Heart left ventricle (tissue), 16 donors: ENCODE measurements around the gene SPATA22. TPM values are rescaled to one million over a fixed set of nuclear protein-coding genes. Genes with fewer than 3 reads are reported as not detected.
A peak's percentile ranks its signal among the peaks of the same experiment; 100 is the strongest.
"Not testable (repeated sequence)": the region's sequence is repeated elsewhere in the genome, so short reads cannot be mapped to it uniquely, and the experiment has no call there.

Source experiments
- ATAC-seq, 4 donors: fragments of 200-7000 bp; cut with Tn5 transposase; one replicate each; pipeline ENCODE4 v1.9.1; 2020 to 2022; ENCODE audit warnings: moderate library complexity in 4 of 4, mild to moderate bottlenecking in 3 of 4, moderate number of reproducible peaks in 1 of 4
- DNase-seq, 5 donors: peaks; one replicate each; pipeline ENCODE4 v3.0.0-alpha.2; 2020
- H3K27ac ChIP-seq, 12 donors: fragments of 200-600 bp; sonication (generic) in 4 of 12; one replicate each; pipeline versions ENCODE4 v1.5.0 to v1.8.0; 2016 to 2022; ENCODE audit warnings: mild to moderate bottlenecking in 2 of 12
- H3K27me3 ChIP-seq, 9 donors: fragments of 200-600 bp; sonication (generic) in 2 of 9; one replicate each; pipeline versions ENCODE4 v1.5.1 to v1.8.0; 2016 to 2022; ENCODE audit warnings: mild to moderate bottlenecking in 3 of 9
- H3K36me3 ChIP-seq, 9 donors: fragments of 200-600 bp; sonication (generic) in 2 of 9; one replicate each; pipeline versions ENCODE4 v1.5.0 to v1.8.0; 2018 to 2022; ENCODE audit warnings: mild to moderate bottlenecking in 2 of 9
- H3K4me1 ChIP-seq, 12 donors: fragments of 200-600 bp; sonication (generic) in 4 of 12; one replicate each; pipeline versions ENCODE4 v1.5.0 to v1.8.0; 2016 to 2022; ENCODE audit warnings: mild to moderate bottlenecking in 3 of 12
- H3K4me3 ChIP-seq, 12 donors: fragments of 200-600 bp; sonication (generic) in 4 of 12; one replicate each; pipeline versions ENCODE4 v1.5.0 to v1.8.0; 2017 to 2022; ENCODE audit warnings: mild to moderate bottlenecking in 9 of 12, moderate library complexity in 4 of 12
- H3K9me3 ChIP-seq, 12 donors: fragments of 200-600 bp; sonication (generic) in 4 of 12; one replicate each; pipeline versions ENCODE4 v1.5.0 to v1.8.0; 2016 to 2022; ENCODE audit warnings: mild to moderate bottlenecking in 1 of 12
- POLR2A ChIP-seq, 2 donors: fragments of 450-650 bp; IDR thresholded peaks; one replicate each; pipeline ENCODE4 v1.6.1; 2017; ENCODE audit warnings: antibody characterized with exemption in 2 of 2, mild to moderate bottlenecking in 2 of 2, moderate library complexity in 2 of 2
- WGBS, 4 donors: extraction: QIAGEN DNeasy Blood & Tissue Kit in 2 of 4; methylation state at CpG; one replicate each; pipeline versions ENCODE4 v1.1.5 to v1.1.7; 2013 to 2018; 5-methylcytosine and 5-hydroxymethylcytosine counted together
- intact Hi-C, 10 donors: fragments of 100-400 bp; cut with DNase I; formaldehyde crosslinking; loops; one replicate each; pipeline versions ENCODE4 v1.11.1 to v1.14.2; 2022
- long read RNA-seq, 3 donors: library from polyadenylated mRNA; unstranded; transcript quantifications; one replicate each; pipeline ENCODE4 v2.0.0, GENCODE V29; 2020 to 2021
- polyA plus RNA-seq, 2 donors: library from polyadenylated mRNA; stranded (reverse); fragments of 200-250 nt; gene quantifications; one replicate each; pipeline ENCODE4 v1.2.3, GENCODE V29; 2013
- total RNA-seq, 9 donors: library from RNA; depleted of rRNA in 2 of 9; stranded (reverse); fragments of >200 nt in 2 of 9; fragmentation: NEBNext Ultra II Directional in 3 of 9; extraction: Animal tissue kit (Norgen Biotek cat#: 25700) in 3 of 9; gene quantifications; one replicate each; pipeline versions ENCODE4 v1.1.0 to v1.2.4, GENCODE V29; 2016 to 2023
- TF ChIP-seq, protein P1 (sequence below), 12 donors: fragments of 200-600 bp; sonication (generic) in 4 of 12; IDR thresholded peaks; one replicate each; pipeline versions ENCODE4 v1.5.0 to v1.8.0; 2018 to 2022; ENCODE audit warnings: antibody characterized with exemption in 12 of 12, mild to moderate bottlenecking in 5 of 12
- donor health status: ischemic (EF 13 %, LVEDD 7.1; RV severe dilation, severe dysfunction).
- donor health status: healthy with polysubstance abuse.
- donor health status: DM: no; HTN: yes; CAD: no.
- donor health status: DM: no; HTN: no; CAD: no.
- donor health status: ischemic (EF 25% LVEDD 6.9; RV normal size, moderate dysfunction).
- donor health status: ischemic (EF 25% LVEDD 5.7; RV mildly dilated, moderate dysfunction).
- donor health status: healthy.
- donor health status: DM: yes; HTN: yes; CAD: no.
- donor health status: ischemic (EF 35%, LVEDD 5.7; RV mildly dilated, moderate dysfunction).
- donor health status: nonischemic (EF 11% LVEDD 7.7; RV severe dilation, severe dysfunction).
- donor health status: DM: yes; HTN: yes; CAD: no.
- donor health status: PGD.
- donor health status: ischemic (EF 29% LVEDD 5.4; RV normal size, mild dysfunction).
- donor health status: nonischemic (EF 23%, LVEDD 6.1; RV moderate dilation, normal function).

Gene SPATA22, protein sequence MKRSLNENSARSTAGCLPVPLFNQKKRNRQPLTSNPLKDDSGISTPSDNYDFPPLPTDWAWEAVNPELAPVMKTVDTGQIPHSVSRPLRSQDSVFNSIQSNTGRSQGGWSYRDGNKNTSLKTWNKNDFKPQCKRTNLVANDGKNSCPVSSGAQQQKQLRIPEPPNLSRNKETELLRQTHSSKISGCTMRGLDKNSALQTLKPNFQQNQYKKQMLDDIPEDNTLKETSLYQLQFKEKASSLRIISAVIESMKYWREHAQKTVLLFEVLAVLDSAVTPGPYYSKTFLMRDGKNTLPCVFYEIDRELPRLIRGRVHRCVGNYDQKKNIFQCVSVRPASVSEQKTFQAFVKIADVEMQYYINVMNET
- total RNA-seq (under 1 TPM in 5 of 9 donors, not detected in 4; 0.16 to 0.72 (median 0.44) TPM), polyA plus RNA-seq (under 1 TPM in 1 of 2 donors, not detected in 1; 0.23 TPM)
- long read RNA-seq, donor 1, partial matches to known transcripts = 0 of 1 reads
- long read RNA-seq, donor 1, other reads (novel, unspliced or antisense) = 1 of 1 reads
- long read RNA-seq, donor 2, partial matches to known transcripts = 0 of 1 reads
- long read RNA-seq, donor 2, other reads (novel, unspliced or antisense) = 1 of 1 reads
- long read RNA-seq, donor 3 = 0 reads

GRCh38 chr17:3471599-3471998, at the start of gene SPATA22:
Gene SPATA22 (minus strand): TSS chr17:3471819. CDS start chr17:3469325, 2,494 bp downstream.
- Histone ChIP-seq H3K36me3 (no peaks in the 10 kb centered on the region), H3K9me3 (no peaks in the 10 kb centered on the region), H3K4me3 (no peak within 1 kb of the TSS), H3K27me3 (no peaks in the 10 kb centered on the region), H3K4me1 (peaks cover 0 to 13% (median 0%) of the 10 kb centered on the region in 12 donors), H3K27ac (no peak within 1 kb of the TSS)
- TF ChIP-seq, protein P1, sequence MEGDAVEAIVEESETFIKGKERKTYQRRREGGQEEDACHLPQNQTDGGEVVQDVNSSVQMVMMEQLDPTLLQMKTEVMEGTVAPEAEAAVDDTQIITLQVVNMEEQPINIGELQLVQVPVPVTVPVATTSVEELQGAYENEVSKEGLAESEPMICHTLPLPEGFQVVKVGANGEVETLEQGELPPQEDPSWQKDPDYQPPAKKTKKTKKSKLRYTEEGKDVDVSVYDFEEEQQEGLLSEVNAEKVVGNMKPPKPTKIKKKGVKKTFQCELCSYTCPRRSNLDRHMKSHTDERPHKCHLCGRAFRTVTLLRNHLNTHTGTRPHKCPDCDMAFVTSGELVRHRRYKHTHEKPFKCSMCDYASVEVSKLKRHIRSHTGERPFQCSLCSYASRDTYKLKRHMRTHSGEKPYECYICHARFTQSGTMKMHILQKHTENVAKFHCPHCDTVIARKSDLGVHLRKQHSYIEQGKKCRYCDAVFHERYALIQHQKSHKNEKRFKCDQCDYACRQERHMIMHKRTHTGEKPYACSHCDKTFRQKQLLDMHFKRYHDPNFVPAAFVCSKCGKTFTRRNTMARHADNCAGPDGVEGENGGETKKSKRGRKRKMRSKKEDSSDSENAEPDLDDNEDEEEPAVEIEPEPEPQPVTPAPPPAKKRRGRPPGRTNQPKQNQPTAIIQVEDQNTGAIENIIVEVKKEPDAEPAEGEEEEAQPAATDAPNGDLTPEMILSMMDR (IDR thresholded peaks at IDR 0.05) = no peak
- no peak for TF ChIP-seq POLR2A (IDR thresholded peaks at IDR 0.05)
- intact Hi-C loops = no loop called here
- ATAC-seq (no peak), DNase-seq (no peak)
- 93 to 97% (median 96%) methylated on average over 38 of the region's 38 CpGs for WGBS, 4 donors

DNA sequence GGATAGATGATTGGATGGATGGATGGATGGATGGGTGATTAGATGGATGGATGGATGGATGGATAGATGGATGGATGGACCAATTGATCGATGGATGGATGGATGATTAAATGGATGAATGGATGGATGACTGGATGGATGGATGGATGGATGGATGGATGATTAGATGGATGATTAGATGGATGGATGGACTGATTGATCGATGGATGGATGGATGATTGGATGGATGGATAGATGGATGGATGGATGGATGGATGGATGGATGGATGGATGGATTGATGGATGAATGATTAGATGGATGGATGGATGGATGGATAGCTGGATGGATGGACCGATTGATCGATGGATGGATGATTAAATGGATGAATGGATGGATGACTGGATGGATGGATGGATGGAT, 47.9 kb upstream of the SPATA22 start:
- H3K27ac ChIP-seq, intact Hi-C loops, H3K9me3 ChIP-seq, H3K4me3 ChIP-seq, ATAC-seq, DNase-seq, H3K4me1 ChIP-seq, H3K27me3 ChIP-seq, H3K36me3 ChIP-seq: not testable (repeated sequence)
- WGBS, 4 donors = 89 to 97% (median 93%) methylated on average over 4 of the region's 4 CpGs

- intact Hi-C loops = no loop called here
- Histone ChIP-seq H3K36me3 (no peaks in the 10 kb centered on the region), H3K27me3 (no peaks in the 10 kb centered on the region), H3K4me1 (peaks cover 0 to 31% (median 22%) of the 10 kb centered on the region in 12 donors), H3K4me3 (no peak overlapping the region), H3K27ac (peak overlapping the region in 2 of 12 donors; percentile 89 to 97), H3K9me3 (no peaks in the 10 kb centered on the region)
- no peak for DNase-seq
- ATAC-seq = no peak
- 77 to 88% (median 79%) methylated on average over 9 of the region's 9 CpGs for WGBS, 4 donors
- no peak for TF ChIP-seq POLR2A (IDR thresholded peaks at IDR 0.05)
- TF ChIP-seq, protein P1 (IDR thresholded peaks at IDR 0.05) = no peak
Observed at GRCh38 chr17:3514873-3515272, 43.3 kb upstream of the SPATA22 start.

- H3K27me3 ChIP-seq, ATAC-seq, H3K4me3 ChIP-seq, DNase-seq, H3K36me3 ChIP-seq, intact Hi-C loops, H3K9me3 ChIP-seq: not testable (repeated sequence)
- H3K27ac ChIP-seq = peak overlapping the region in 9 of 12 donors; percentile 37 to 97 (median 91)
- peaks cover 0 to 31% (median 22%) of the 10 kb centered on the region in 12 donors for H3K4me1 ChIP-seq
- WGBS, 4 donors = 86 to 94% (median 91%) methylated on average over 11 of the region's 11 CpGs
Observed at GRCh38 chr17:3514167-3514566, 42.5 kb upstream of the SPATA22 start.
